ENCODE data around the gene THBS1. TPM values are rescaled to one million over a fixed set of nuclear protein-coding genes. Genes with fewer than 3 reads are reported as not detected.

THBS1 gene
- 67.3 and 84.0 TPM in 2 replicates for total RNA-seq

- peak; percentile 17 for TF ChIP-seq CTCF (IDR thresholded peaks at IDR 0.05; ENCODE audit: insufficient read depth, low read length, poor library complexity, severe bottlenecking)
- Histone ChIP-seq H3K27me3 (ENCODE audit: control insufficient read depth, insufficient read depth, low read length) (no peaks in the 10 kb centered on the region), H3K36me3 (ENCODE audit: control insufficient read depth, insufficient read depth, low read length) (no peaks in the 10 kb centered on the region), H3K4me3 (ENCODE audit: low read depth, low read length) (peak within 1 kb of the TSS; percentile 62)
- peak; percentile 29 for DNase-seq (ENCODE audit: low read depth)
Observed at GRCh38 chr15:39580485-39581241, at the start of gene THBS1. Gene THBS1, plus strand, starts transcription at chr15:39581079. Its CDS starts 779 bp downstream, at chr15:39581858.

GRCh38 chr15:39534996-39535395 is 45.9 kb upstream of the THBS1 start:
- Histone ChIP-seq H3K4me3 (ENCODE audit: low read depth, low read length) (no peak overlapping the region), H3K36me3 (ENCODE audit: control insufficient read depth, insufficient read depth, low read length) (no peaks in the 10 kb centered on the region), H3K27me3 (ENCODE audit: control insufficient read depth, insufficient read depth, low read length) (no peaks in the 10 kb centered on the region)
- TF ChIP-seq CTCF (IDR thresholded peaks at IDR 0.05; ENCODE audit: insufficient read depth, low read length, poor library complexity, severe bottlenecking): no peak
- DNase-seq (ENCODE audit: low read depth): no peak

- Histone ChIP-seq H3K27me3 (ENCODE audit: control insufficient read depth, insufficient read depth, low read length) (no peaks in the 10 kb centered on the region), H3K36me3 (ENCODE audit: control insufficient read depth, insufficient read depth, low read length) (no peaks in the 10 kb centered on the region), H3K4me3 (ENCODE audit: low read depth, low read length) (no peak overlapping the region)
- DNase-seq (ENCODE audit: low read depth): no peak
- no peak for TF ChIP-seq CTCF (IDR thresholded peaks at IDR 0.05; ENCODE audit: insufficient read depth, low read length, poor library complexity, severe bottlenecking)
Observed at GRCh38 chr15:39535466-39535865, 45.4 kb upstream of the THBS1 start.

- H3K36me3 ChIP-seq (ENCODE audit: control insufficient read depth, insufficient read depth, low read length): no peaks in the 10 kb centered on the region
- H3K4me3 ChIP-seq (ENCODE audit: low read depth, low read length): no peak overlapping the region
- TF ChIP-seq CTCF (IDR thresholded peaks at IDR 0.05; ENCODE audit: insufficient read depth, low read length, poor library complexity, severe bottlenecking): no peak
- no peak for DNase-seq (ENCODE audit: low read depth)
- no peaks in the 10 kb centered on the region for H3K27me3 ChIP-seq (ENCODE audit: control insufficient read depth, insufficient read depth, low read length)
Observed at GRCh38 chr15:39538936-39539335, 41.9 kb upstream of the THBS1 start.

GRCh38 chr15:39539466-39539865 is 41.4 kb upstream of the THBS1 start:
- Histone ChIP-seq H3K36me3 (ENCODE audit: control insufficient read depth, insufficient read depth, low read length) (no peaks in the 10 kb centered on the region), H3K4me3 (ENCODE audit: low read depth, low read length) (no peak overlapping the region), H3K27me3 (ENCODE audit: control insufficient read depth, insufficient read depth, low read length) (no peaks in the 10 kb centered on the region)
- no peak for DNase-seq (ENCODE audit: low read depth)
- no peak for TF ChIP-seq CTCF (IDR thresholded peaks at IDR 0.05; ENCODE audit: insufficient read depth, low read length, poor library complexity, severe bottlenecking)

All from kidney epithelial cell (primary cell).